HCEC 1CT (cell line): Measurements from ENCODE around the gene FHL2.
A peak's percentile ranks its signal among the peaks of the same experiment; 100 is the strongest.

Experiments used
- DNase-seq: peaks from one replicate; pipeline ENCODE4 v3.0.0-alpha.2; 2017

The FHL2 gene

DNA sequence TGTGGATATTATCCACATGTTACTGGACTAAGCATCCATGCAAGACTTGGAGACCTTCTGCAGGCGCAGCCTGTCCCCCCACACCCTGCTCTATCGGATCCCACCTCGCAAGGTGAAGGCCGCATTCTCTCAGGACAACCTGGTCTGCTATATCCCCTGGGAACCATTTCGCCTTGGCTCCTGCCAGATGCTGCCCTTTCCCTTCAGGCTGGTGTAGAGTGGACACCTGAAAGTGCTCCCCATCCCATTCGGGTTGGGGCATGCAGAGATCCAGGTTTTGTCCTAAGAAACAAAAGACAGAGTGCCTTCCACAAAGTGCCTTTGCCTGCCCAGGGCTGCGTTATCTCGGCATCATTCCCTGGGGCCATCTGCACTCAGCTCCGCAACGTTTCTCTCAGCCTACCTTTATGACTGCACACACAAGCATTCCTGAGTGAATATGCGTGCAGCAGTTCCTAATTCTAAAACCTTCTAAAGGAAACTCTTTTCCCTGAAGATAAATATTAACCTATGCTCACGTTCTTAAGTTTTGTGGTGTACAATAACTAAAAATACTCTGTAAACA is 20.5 kb downstream of the FHL2 start:
- no peak for DNase-seq

DNA sequence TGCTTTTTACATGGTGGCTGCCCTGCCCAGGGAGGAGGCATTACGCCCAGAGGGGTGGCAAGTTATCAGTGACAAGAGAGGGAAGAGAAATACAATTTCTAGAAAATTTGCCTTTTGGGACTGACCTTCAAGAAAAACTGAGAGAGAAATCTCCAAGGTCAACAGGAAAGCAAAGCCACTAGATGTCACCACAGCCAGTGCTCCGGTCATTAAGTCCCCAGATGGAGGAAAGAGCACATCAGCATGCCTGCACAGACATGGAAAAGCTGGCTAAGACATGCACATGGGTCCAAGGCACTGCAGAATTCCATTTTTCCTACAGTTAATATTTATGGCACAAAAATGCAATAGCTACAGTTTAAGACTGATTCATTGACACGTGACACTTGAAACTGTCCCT is 21.0 kb downstream of the FHL2 start:
- peak; percentile 18 for DNase-seq

DNA sequence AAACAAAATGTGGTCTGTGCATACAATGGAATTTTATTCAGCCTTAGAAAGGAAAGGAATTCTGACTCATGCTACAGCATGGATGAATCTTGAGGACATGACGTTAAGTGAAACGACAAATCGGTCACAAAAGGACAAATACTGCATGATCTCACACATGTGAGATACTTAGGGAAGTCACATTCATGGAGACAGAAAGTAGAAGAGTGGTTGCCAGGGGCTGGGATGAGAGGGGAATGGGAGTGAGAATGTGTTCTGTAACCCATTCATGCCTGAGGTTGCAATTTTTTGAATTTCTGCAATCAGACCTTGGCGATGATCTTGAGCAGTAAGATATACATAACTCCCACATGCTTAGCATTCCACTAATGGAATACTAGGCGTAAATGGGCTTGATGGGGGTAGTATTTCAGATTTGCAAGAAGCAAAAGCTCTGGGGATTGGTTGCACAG is 22.0 kb downstream of the FHL2 start:
- peak; percentile 83 for DNase-seq

- no peak for DNase-seq
Observed at GRCh38 chr2:105376010-105376409, 22.8 kb downstream of the FHL2 start.

DNA sequence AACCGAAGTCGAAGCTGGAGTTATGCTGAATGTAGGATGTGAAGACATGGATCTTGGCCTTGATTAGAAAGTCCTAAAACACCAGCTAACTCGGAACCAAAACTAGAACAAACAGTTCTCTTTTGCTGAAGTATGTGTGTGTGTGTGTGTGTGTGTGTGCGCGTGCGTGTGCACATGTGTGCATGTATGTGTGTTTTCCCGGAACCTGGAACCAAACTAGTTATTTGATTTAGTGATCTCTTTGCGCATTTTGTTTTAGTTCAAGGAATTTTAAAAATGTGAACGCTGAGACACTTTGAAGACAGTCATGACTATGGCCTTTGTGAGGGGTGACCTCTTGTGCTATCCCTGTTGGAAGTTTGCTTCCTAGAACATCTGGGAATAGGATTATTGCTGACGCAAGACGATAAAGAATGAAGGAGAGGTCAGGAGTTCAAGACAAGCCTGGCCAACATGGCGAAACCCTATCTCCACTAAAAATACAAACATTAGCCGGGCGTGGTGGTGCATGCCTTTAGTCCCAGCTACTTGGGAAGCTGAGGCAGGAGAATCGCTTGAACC is 23.8 kb downstream of the FHL2 start:
- DNase-seq = peak; percentile 95

GRCh38 chr2:105373895-105374401 is 24.9 kb downstream of the FHL2 start:
- no peak for DNase-seq

DNA sequence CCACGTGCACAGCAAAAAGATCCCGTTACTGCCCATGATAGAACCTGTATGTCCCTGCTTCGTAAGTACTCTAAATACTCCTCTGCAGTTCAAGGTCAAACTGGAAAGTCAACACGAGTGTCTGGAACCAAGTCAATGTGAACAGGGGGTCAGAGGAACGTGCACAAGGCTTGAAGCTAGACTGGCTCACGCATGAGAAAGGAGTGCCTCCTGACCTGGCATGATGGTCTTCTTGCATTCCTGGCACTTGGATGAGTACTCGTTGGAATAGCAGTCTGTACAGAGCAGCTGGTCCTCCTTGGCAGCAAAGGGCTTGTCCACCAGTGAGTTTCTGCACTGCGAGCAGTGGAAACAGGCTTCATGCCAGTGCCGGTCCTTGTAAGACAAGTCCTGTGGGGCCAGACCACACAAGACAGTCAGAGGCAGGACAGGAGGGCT is 25.5 kb downstream of the FHL2 start:
- no peak for DNase-seq

- DNase-seq = no peak
Observed at GRCh38 chr2:105371810-105372209, 27.0 kb downstream of the FHL2 start.

DNA sequence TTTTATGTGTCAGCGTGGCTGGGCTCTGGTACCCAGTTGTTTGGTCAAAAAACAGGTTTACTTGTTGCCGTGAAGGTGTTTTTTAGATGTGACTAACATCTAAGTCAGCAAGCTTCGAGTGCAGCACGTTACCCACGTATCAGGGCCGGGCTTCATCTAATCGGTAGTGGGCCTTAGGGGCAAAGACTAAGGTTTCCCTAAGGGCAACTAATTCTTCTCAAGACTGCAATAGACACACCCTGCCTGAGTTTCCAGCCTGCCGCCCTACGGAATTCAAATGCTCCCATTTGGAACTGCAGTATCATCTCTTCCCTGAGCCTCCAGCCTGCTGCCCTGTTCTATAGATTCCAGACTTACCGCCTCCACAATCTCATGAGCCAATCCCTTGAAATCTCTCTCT is 27.7 kb downstream of the FHL2 start:
- DNase-seq = no peak

DNA sequence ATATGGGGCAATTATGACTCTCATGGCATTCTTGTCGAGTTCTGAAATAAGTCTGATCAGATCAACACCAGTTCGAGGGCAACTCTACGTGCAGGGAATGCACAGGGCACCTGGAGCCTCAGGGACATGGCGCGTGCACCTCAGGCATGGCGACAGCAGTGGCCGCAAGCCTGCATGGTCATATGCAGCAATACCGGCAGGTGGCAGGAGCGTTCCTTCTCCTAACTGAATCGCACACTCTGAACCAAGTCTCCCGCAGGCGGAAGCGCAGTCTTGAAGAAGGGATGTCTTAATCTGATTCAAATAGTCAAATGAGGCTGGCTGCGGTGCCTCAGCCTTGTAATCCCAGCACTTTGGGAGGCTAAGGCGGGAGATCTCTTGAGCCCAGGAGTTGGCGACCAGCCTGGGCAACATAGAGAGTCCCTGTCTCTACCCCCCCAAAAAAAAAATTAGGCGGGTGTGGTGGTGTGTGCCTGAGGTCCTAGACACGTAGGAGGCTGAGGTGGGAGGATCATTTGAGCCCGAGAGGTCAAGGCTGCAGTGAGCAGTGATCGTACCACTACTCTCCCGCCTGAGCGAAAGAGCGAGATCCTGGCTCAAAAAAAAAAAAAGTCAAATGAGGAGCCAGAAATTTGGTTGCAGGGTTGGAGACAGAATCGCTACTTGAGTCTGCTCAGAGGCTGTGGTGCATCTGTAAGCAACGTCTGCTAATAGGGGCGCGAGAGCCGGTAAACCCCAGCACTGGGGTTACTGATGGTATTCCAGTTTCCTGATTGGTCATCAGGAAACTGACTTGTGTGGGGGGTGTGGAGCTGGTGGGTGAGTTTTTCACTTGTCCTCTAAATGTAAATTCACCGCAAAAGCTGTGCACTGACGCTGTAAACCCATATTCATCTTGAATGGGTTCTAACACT is 28.8 kb downstream of the FHL2 start:
- DNase-seq = peak; percentile 82

DNA sequence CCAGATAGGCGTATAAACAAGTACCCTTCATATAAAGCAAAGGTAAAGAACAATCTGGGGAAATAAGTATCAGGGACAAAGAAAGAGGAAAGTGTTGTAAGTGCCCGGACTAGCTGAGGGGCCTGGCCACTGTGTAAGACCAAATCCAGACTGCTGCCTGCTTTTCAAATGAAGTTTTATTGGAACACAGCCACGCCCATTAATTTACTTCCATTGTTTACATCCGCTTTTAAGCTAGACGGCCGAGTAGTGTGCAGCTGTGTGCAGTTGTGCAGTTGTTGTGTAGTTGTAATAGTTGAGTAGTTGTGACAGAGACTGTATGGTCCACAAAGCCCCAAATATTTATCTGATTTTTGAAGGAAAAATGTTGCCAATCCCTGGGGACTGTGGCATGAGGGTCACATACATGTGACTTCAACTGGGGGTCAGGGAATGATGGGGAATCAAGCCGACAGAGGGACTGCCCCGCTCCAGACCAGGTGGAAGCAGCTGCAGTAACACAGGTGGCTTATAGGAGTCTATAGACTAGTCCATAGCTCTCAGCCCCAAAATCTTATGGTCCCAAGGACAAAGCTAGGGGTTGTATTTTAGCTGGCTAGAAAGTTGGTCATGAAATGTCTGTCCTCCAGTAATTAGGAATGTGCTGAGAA is 30.0 kb downstream of the FHL2 start:
- DNase-seq = no peak

DNA sequence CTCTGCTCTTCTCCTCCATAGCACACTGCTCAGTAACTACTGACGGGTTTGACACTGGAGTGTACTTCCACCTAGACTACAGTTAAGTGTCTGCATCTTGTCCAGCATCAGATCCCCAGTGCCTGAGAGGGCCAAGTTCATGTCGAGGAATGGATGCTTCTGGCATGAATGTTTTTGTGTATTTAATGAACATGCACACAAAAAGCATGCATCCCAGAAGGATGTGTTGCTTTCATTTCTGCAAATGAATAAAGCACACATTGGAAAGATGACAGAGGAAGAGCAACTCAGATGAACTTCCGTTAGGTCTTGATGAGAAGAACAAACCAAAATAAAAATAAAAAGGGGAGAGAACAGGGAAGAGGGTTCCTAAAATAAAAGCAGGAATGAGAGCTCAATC is 33.6 kb downstream of the FHL2 start:
- no peak for DNase-seq

DNA sequence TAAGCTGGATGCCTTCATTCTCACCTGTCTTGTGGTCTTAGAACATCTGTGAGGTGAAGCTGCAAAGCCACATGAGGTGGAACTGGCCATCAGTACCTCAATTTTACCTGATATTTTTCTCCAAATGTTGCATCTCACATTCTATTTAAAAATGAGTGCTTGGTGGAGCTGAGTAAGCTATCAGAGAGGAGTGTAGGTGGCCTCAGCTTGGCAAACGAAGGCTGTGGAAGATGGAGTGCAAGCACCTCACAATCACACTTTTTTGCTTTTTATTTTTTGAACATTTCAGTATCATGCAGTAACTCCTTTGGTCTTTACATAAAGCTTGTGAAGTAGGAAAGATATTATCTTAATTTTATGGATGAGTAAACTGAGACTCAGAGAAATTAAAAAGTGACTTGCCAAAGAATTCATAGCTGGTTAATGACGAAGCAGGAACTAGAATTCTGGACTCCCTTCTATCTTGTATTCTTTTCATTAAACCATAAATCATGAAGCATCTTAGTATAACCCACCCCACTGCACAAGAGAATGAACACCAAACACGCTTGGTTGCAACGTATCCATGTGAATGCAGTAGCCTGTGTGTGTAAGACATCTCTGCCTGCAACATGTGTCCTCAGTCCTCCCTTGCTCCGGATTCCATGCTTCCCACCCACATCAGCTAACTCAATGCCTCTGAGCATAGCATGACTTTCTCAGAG is 34.3 kb downstream of the FHL2 start:
- DNase-seq = no peak

- no peak for DNase-seq
Observed at GRCh38 chr2:105362862-105363591, 35.8 kb downstream of the FHL2 start.

GRCh38 chr2:105361102-105361889 is 37.6 kb downstream of the FHL2 start:
- no peak for DNase-seq

GRCh38 chr2:105358593-105358992 is 40.3 kb downstream of the FHL2 start:
- no peak for DNase-seq

GRCh38 chr2:105357122-105357521 is 41.7 kb downstream of the FHL2 start:
- DNase-seq = no peak

DNA sequence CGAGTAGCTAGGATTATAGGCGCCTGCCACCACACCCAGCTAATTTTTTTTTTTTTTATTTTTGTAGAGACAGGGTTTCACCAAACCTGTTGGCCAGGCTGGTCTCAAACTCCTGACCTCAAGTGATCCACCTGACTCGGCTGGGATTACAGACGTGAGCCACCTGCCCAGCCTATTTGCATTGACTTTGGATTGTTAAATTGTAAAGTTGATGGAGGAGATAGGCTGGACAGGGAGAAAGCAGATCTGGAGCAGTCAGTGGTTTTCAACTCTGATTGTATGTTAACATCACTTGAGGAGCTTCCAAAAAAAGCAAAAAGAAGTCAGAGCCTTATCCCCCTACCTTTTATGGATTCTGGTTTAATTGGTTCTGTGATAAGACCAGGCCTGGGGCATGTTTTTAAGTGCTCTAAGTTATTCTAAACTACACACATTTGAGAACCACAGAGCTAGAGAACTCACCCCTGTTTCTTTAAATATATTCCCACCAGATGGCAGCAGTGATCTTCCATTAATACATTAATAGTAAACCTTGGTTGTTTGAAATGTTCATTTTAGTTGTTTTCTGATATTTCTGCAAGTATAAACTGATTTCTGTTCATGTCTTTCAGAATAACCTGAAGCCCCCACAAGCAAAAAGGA is 54.0 kb downstream of the FHL2 start:
- DNase-seq = peak; percentile 29

DNA sequence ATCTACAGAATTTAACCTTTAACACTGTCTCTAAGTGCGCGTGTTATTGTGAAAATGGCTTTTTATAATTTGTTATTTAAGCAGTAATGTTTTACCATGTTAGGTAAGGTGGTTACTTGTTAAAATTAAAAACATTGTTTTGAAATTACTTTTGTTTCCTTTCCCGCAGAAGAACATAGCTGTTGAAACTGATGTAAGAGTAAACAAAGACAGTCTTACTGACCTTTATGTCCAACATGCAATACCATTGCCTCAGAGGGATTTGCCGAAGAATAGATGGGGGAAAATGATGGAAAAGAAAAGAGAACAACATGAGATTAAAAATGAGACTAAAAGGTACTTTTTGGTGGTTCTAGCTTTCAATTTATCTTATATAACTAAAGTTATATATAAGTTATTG is 59.4 kb downstream of the FHL2 start:
- no peak for DNase-seq

DNA sequence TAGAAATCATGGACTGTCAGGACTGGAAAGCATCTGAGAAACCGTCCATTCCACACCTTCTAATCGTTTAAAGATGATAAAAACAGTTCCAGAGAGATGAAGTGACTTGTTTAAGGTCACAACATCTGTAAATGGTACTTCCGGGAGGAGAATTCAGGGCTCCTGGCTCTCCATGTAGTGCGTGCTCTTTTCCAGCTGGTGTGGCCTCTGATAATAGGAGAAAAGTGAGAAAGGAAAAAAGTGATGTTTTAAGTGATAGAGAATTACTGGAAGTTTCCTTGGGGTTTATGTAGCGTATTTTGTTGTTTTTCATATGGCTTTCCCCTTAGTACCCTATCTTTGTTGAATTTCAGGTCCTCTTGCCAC is 60.8 kb downstream of the FHL2 start:
- no peak for DNase-seq
